GM18519 (cell line): Measurements from ENCODE around the gene DAAM1.

Source experiments
- ATAC-seq: cut with Tn5 transposase; IDR thresholded peaks from one replicate; pipeline ENCODE4 v1.9.1; 2021; ENCODE audit warnings: mild to moderate bottlenecking, moderate library complexity; ENCODE audit not compliant: unreplicated experiment, low FRiP score

Gene DAAM1

GRCh38 chr14:59188461-59189090, at the start of gene DAAM1:
TSS of gene DAAM1 (plus strand) at chr14:59188667. CDS start at chr14:59263478, 74,811 bp downstream.
- peak; percentile 89 for ATAC-seq

- no peak for ATAC-seq
These were observed 49.1 kb upstream of the DAAM1 start for GRCh38 chr14:59139324-59139723.

GRCh38 chr14:59140106-59140843, 48.2 kb upstream of the DAAM1 start:
- ATAC-seq, result no peak

- ATAC-seq, result no peak
These were observed 42.0 kb upstream of the DAAM1 start for GRCh38 chr14:59146484-59146883.

- ATAC-seq, result no peak
These were observed 41.5 kb upstream of the DAAM1 start for GRCh38 chr14:59147007-59147406.

- peak; percentile 60 for ATAC-seq
These were observed 40.0 kb upstream of the DAAM1 start for GRCh38 chr14:59148334-59148900.

- peak; percentile 64 for ATAC-seq
These were observed 37.5 kb upstream of the DAAM1 start for GRCh38 chr14:59150990-59151389.

GRCh38 chr14:59154373-59154772, 34.1 kb upstream of the DAAM1 start:
- ATAC-seq, result no peak

- no peak for ATAC-seq
These were observed 32.6 kb upstream of the DAAM1 start for GRCh38 chr14:59155886-59156285.

- ATAC-seq, result no peak
These were observed 29.3 kb upstream of the DAAM1 start for GRCh38 chr14:59159169-59159568.

GRCh38 chr14:59160506-59160905, 28.0 kb upstream of the DAAM1 start:
- ATAC-seq, result no peak

- ATAC-seq, result peak; percentile 59
These were observed 26.8 kb upstream of the DAAM1 start for GRCh38 chr14:59161561-59162175.

GRCh38 chr14:59166258-59166657, 22.2 kb upstream of the DAAM1 start:
- no peak for ATAC-seq

GRCh38 chr14:59175404-59175803, 13.1 kb upstream of the DAAM1 start:
- peak; percentile 99 for ATAC-seq

- no peak for ATAC-seq
These were observed 11.7 kb upstream of the DAAM1 start for GRCh38 chr14:59176765-59177164.

GRCh38 chr14:59177262-59177661, 11.2 kb upstream of the DAAM1 start:
- no peak for ATAC-seq

GRCh38 chr14:59181791-59182190, 6.7 kb upstream of the DAAM1 start:
- ATAC-seq, result no peak

- no peak for ATAC-seq
These were observed 5.8 kb upstream of the DAAM1 start for GRCh38 chr14:59182641-59183040.

- no peak for ATAC-seq
These were observed 5.3 kb upstream of the DAAM1 start for GRCh38 chr14:59183150-59183549.

GRCh38 chr14:59184396-59184795, 4.1 kb upstream of the DAAM1 start:
- ATAC-seq, result no peak

GRCh38 chr14:59185676-59186075, 2.8 kb upstream of the DAAM1 start:
- no peak for ATAC-seq
